Amniotic stem cell (primary cell): Measurements from ENCODE around the gene IRF6.

ENCODE experiments used
- DNase-seq: peaks from one replicate; lab custom pipeline; 2025; lab: John Stamatoyannopoulos, UW

IRF6 gene

GRCh38 chr1:209759829-209760359 is 46.0 kb downstream of the IRF6 start:
- no peak for DNase-seq

DNA sequence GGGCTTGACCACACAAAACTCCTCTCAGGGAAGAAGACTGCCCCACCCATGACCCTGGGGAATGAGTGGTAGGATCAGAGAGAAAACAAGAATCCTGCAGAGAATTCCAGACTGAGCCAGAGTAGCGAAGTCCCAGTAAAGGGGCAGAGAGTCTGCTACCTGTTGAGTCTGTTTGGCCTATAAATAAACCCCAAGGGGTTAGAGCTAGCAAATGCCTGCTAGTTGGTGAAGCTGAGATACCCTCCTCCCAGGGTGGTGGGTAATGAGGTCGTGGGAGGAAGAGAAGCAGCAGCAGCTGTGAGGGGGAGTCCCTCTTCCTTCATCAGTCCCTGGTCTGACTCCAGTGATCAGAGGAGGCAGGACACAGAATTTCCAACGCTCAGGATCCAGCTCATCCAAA is 47.5 kb downstream of the IRF6 start:
- DNase-seq: no peak

- DNase-seq: no peak
Observed at GRCh38 chr1:209756615-209757445, 49.1 kb downstream of the IRF6 start.

DNA sequence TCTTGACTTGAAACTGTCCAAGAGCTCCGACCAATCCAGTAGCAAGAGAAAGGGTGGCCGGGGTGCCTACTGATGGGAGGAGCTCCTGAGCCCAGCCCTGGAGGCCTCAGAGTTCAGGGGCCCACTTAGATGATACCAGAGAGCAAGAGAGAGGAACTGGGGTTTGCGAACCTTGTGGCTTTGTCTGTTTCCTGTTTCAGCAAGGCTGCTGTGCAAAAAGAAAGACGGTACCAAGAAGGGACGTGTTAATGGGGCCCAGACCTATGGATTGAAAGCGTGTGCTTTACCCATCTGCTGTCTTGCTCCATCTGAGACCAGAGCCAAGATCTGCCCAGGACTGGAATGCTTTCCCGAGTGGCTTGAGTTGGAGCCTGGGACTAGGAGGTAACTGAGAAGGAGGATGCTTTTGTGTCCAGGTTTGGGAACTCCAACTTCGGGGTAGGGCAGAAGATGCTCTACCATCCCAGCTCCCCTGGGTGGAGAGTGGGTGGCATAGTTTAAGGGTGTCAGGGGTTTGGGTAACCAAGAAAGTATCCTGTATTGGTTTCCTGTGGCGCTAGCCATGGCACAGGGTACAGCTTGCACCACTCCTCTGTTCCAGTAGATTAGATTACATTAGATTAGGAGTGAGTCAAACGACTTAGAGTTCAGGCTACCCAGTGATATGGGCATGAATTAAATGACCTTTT is 49.9 kb downstream of the IRF6 start, which contains the start of gene TRAF3IP3:
TRAF3IP3 (plus strand) TSS at position 128 of the 689 bp plus-strand sequence. CDS start 3,987 bp downstream, outside the sequence.
- no peak for DNase-seq

DNA sequence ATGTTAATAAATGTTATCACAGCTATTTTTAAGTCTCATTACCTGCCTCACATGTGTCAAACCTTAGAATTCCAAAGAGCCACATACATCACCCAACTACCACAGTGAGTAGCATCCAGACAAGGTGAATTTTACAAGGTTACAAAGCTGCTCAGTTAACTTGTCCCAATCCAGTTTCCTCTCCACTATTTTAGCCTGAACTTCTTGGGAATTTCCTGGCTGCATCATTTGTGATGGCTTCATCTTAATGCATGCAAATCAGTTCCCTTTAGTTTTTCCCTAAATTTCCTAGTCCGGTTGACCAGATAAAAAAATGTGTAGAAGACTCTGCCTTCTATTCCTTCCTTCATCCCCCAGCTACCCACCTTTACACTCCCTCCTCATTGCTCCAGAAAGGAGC is 50.7 kb downstream of the IRF6 start:
- no peak for DNase-seq

GRCh38 chr1:209752890-209753289 is 53.1 kb downstream of the IRF6 start:
- DNase-seq: no peak

GRCh38 chr1:209751627-209752231 is 54.2 kb downstream of the IRF6 start:
- no peak for DNase-seq

DNA sequence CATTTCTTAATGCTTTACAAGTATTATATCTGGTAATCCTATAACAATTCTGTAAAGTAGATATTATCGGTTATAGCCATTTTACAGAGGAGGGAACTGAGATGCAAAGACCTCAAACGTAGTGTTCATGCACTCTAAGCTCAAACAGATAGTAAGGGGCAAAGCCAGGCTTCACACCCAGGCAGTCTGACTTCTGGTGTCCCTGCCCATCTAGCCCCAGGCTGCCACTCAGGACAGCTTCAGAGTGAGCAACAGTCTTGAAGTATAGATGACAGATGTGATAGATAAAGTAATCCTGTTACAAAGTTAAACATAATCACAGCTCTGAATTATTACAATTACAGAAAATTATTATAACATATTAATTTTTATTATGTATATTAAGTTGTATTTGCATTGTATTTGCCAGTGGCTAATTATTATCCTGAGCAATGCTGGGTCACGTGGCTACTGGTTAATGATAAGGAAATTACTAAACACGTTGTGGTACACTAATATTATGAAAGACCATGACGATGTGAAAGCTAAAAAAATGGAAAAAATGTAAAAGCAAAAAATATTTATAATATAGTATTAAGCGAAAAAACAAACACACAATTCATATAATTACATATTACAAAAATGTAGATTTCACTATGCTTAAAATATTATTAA is 56.1 kb downstream of the IRF6 start:
- DNase-seq: no peak

- DNase-seq: no peak
Observed at GRCh38 chr1:209749205-209749604, 56.7 kb downstream of the IRF6 start.

- DNase-seq: no peak
Observed at GRCh38 chr1:209748620-209749019, 57.3 kb downstream of the IRF6 start.

DNA sequence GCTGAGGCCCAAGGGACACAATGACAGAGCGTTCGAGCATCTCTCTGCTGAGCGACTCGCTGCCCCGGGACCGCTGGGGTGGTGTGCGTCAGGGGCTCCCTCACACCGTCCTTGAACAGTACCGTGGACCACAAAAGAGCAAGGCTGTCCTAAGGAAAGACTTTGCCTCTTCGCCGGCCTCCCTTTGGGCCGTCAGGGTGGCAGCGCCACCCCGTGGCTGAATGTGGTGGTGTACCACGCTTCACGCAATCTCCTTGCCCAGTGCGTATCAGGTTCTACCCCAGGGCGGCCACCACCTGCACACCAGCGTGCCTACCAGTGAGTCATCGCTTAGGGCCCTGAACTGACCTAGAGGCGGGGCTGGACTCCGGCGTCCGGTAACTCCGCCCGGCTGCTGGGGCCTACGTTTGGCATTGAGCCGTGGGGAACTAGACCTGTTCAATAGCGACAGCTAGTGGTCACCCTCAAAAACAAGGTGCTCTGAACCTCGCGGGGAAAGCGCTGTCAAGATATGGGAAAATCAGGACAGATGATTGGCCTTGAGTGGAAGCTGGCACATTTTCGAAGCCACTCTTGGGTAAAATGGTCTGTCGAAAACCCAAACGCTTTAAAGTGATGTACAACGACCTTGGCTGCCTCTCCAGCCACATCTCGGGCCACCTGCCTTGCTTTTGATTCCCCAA is 58.2 kb downstream of the IRF6 start:
- peak; percentile 81 for DNase-seq

DNA sequence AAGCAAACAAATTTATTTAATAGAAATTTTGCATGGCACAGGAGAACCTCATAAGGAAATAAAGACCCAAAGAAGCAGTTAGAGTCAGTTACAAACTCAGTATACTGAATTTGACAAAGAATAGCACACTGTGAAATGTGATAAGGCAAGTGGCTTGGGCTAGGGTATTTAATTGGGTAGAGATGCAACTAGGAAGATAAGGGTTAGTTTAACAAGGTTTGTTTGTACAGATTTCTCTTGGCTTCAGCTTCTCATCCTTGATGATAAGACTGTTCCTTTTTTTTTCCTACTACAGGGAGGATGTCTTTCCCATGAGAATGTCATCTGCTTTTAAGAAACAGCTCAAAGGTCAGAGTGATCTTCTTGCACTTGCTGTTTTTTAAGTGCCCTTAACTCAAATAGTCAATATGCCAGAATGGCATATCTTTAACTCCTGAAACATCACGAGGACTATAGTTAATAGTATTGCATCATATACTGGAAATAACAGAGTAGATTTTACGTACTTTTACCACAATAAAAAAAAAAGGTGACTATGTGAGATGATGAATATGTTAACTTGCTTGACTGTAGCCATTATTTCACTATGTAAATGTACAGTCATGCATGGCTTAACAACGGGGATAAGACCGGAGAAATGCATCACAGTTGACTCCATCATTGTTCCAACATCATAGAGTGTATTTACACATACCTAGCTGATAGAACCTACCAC is 59.3 kb downstream of the IRF6 start:
- DNase-seq: no peak

DNA sequence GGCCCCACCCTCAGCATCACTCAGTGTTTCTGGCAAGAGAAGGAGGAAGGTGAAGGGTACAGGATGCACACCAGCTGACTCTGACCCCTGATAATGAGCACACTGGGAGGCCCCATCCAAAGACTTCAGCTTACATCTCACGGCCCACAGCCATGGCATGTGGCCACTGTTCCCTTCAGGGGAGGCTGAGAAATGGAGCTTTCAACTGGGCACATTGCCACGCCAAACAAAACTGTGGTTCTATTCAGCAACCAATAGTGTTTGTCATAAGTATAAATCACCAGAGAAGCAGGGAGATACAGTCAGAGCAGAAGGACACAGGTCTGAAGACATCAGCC is 62.8 kb downstream of the IRF6 start:
- no peak for DNase-seq

GRCh38 chr1:209742409-209743144 is 63.4 kb downstream of the IRF6 start:
- DNase-seq: no peak

DNA sequence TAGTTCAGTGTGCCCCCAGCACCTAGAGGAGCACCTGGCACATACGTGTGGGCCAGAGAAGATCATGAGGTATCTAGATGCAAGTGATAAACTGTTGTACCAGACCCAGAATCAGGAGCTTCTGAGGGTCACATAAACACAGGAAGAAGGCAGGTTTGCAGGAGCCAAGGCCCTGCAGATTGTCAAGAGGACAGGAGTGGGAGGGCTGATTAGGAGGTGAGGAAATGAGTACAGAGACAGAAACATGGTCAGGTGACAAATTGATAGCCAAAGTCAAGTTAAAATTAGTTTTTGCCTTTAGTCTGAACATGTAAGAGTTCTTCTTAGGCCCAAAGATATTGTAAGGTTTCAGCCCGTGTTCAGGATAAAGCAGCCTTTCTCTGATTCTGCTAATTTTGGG is 64.1 kb downstream of the IRF6 start:
- no peak for DNase-seq

DNA sequence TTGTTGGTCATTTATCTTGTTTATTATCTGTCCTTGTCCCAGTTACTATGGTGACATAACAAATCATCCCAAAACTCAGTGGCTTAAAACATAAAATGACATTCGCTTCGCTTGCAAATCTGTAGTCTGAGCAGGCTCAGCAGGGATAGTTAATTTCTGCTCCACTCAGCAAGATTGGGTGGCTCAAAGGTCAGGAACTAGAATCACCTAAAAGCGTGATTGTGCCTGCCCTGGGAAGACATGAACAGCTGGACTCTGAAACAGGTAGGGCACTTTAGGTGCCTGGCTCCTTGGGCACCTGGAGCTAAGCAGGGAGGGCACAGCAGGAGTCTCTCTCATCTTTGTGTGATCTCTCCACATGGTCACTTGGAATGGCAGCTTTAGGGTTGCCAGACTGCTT is 64.7 kb downstream of the IRF6 start:
- no peak for DNase-seq

GRCh38 chr1:209738270-209738669 is 67.7 kb downstream of the IRF6 start:
- no peak for DNase-seq

GRCh38 chr1:209737118-209737505 is 68.8 kb downstream of the IRF6 start:
- no peak for DNase-seq

- DNase-seq: no peak
Observed at GRCh38 chr1:209736490-209737117, 69.3 kb downstream of the IRF6 start.
